ENCODE results near the gene CDH7.

Gene CDH7

GRCh38 chr18:65767406-65767805 is 16.6 kb downstream of the CDH7 start:
- Histone ChIP-seq H3K79me1 (ENCODE audit: low read depth, low read length) (no peaks in the 10 kb centered on the region), H4K8ac (ENCODE audit: low read depth, low read length) (no peak overlapping the region), H2BK5ac (ENCODE audit: low read length) (no peak overlapping the region), H2AFZ (ENCODE audit: low read length) (no peak overlapping the region), H2BK15ac (ENCODE audit: low read length) (no peak overlapping the region), H4K91ac (ENCODE audit: low read depth, low read length, poor library complexity) (no peak overlapping the region), H3K36me3 (replicated peaks in 1 of 2; ENCODE audit: control insufficient read depth in 2 of 2, insufficient read depth in 2 of 2, low read length in 2 of 2) (peaks cover 0 to 8% of the 10 kb centered on the region in 2 donors), H3K4me1 (ENCODE audit: control insufficient read depth in 2 of 2, insufficient read depth in 1 of 2, low read depth in 1 of 2, low read length in 2 of 2) (peaks cover 0 to 6% of the 10 kb centered on the region in 2 donors), H3K4me3 (ENCODE audit: low read length in 2 of 2) (no peak overlapping the region), H2BK12ac (ENCODE audit: low read length) (no peak overlapping the region), H3K27me3 (ENCODE audit: control insufficient read depth in 3 of 3, insufficient read depth in 3 of 3, low read depth in 1 of 3, low read length in 3 of 3) (no peaks in the 10 kb centered on the region), H3K14ac (ENCODE audit: low read length) (no peak overlapping the region), H2AK5ac (ENCODE audit: low read depth, low read length) (no peak overlapping the region), H3K4ac (ENCODE audit: low read length) (no peak overlapping the region), H3K18ac (ENCODE audit: low read length) (no peak overlapping the region), H3K27ac (replicated peaks; ENCODE audit: low read length) (no peak overlapping the region), H3K9ac (ENCODE audit: low read depth, low read length, poor library complexity) (no peak overlapping the region), H3K23ac (ENCODE audit: low read depth, low read length, poor library complexity) (no peak overlapping the region), H3K9me3 (replicated peaks in 1 of 2; ENCODE audit: control insufficient read depth in 2 of 2, insufficient read depth in 1 of 2, low read depth in 1 of 2, low read length in 2 of 2) (no peaks in the 10 kb centered on the region), H2BK120ac (ENCODE audit: low read depth, low read length) (no peak overlapping the region), H3K4me2 (ENCODE audit: insufficient read depth, low read length, poor library complexity, severe bottlenecking) (no peak overlapping the region)
- DNase-seq (ENCODE audit: low spot score) = no peak
- WGBS, 2 donors (ENCODE audit: extremely low coverage in 2 of 2, insufficient read length in 2 of 2, insufficient replicate concordance in 1 of 2) = no CpG with 5 or more reads among the region's 2 CpGs

GRCh38 chr18:65768120-65768778 is 17.4 kb downstream of the CDH7 start:
- Histone ChIP-seq H3K23ac (ENCODE audit: low read depth, low read length, poor library complexity) (no peak overlapping the region), H2BK15ac (ENCODE audit: low read length) (no peak overlapping the region), H3K18ac (ENCODE audit: low read length) (no peak overlapping the region), H2BK120ac (ENCODE audit: low read depth, low read length) (no peak overlapping the region), H3K4me2 (ENCODE audit: insufficient read depth, low read length, poor library complexity, severe bottlenecking) (no peak overlapping the region), H3K4me3 (ENCODE audit: low read length in 2 of 2) (no peak overlapping the region), H4K91ac (ENCODE audit: low read depth, low read length, poor library complexity) (no peak overlapping the region), H2AFZ (ENCODE audit: low read length) (no peak overlapping the region), H4K8ac (ENCODE audit: low read depth, low read length) (no peak overlapping the region), H2BK5ac (ENCODE audit: low read length) (no peak overlapping the region), H2AK5ac (ENCODE audit: low read depth, low read length) (no peak overlapping the region), H3K79me1 (ENCODE audit: low read depth, low read length) (no peaks in the 10 kb centered on the region), H3K4ac (ENCODE audit: low read length) (no peak overlapping the region), H2BK12ac (ENCODE audit: low read length) (no peak overlapping the region), H3K9ac (ENCODE audit: low read depth, low read length, poor library complexity) (no peak overlapping the region), H3K36me3 (replicated peaks in 1 of 2; ENCODE audit: control insufficient read depth in 2 of 2, insufficient read depth in 2 of 2, low read length in 2 of 2) (peaks cover 0 to 6% of the 10 kb centered on the region in 2 donors), H3K9me3 (replicated peaks in 1 of 2; ENCODE audit: control insufficient read depth in 2 of 2, insufficient read depth in 1 of 2, low read depth in 1 of 2, low read length in 2 of 2) (no peaks in the 10 kb centered on the region), H3K27me3 (ENCODE audit: control insufficient read depth in 3 of 3, insufficient read depth in 3 of 3, low read depth in 1 of 3, low read length in 3 of 3) (no peaks in the 10 kb centered on the region), H3K14ac (ENCODE audit: low read length) (no peak overlapping the region), H3K27ac (replicated peaks; ENCODE audit: low read length) (no peak overlapping the region), H3K4me1 (ENCODE audit: control insufficient read depth in 2 of 2, insufficient read depth in 1 of 2, low read depth in 1 of 2, low read length in 2 of 2) (peaks cover 0 to 2% of the 10 kb centered on the region in 2 donors)
- no peak for DNase-seq (ENCODE audit: low spot score)
- no CpG with 5 or more reads among the region's 15 CpGs for WGBS, 2 donors (ENCODE audit: extremely low coverage in 2 of 2, insufficient read length in 2 of 2, insufficient replicate concordance in 1 of 2)

GRCh38 chr18:65769652-65770051 is 18.8 kb downstream of the CDH7 start:
- whole genome bisulfite sequencing, 2 donors (ENCODE audit: extremely low coverage in 2 of 2, insufficient read length in 2 of 2, insufficient replicate concordance in 1 of 2) = no CpG with 5 or more reads among the region's 4 CpGs
- no peaks in the 10 kb centered on the region for H3K36me3 ChIP-seq (replicated peaks in 1 of 2; ENCODE audit: control insufficient read depth in 2 of 2, insufficient read depth in 2 of 2, low read length in 2 of 2)

GRCh38 chr18:65786474-65786873 is 35.7 kb downstream of the CDH7 start:
- H2BK12ac ChIP-seq (ENCODE audit: low read length) = no peak overlapping the region
- no peak overlapping the region for H2BK5ac ChIP-seq (ENCODE audit: low read length)
- no peak overlapping the region for H3K4me3 ChIP-seq (ENCODE audit: low read length in 2 of 2)
- H3K36me3 ChIP-seq (replicated peaks in 1 of 2; ENCODE audit: control insufficient read depth in 2 of 2, insufficient read depth in 2 of 2, low read length in 2 of 2) = no peaks in the 10 kb centered on the region
- H4K91ac ChIP-seq (ENCODE audit: low read depth, low read length, poor library complexity) = no peak overlapping the region
- no peak for DNase-seq (ENCODE audit: low spot score)
- no peak overlapping the region for H3K4me2 ChIP-seq (ENCODE audit: insufficient read depth, low read length, poor library complexity, severe bottlenecking)
- H2AFZ ChIP-seq (ENCODE audit: low read length) = no peak overlapping the region
- no CpG with 5 or more reads among the region's 2 CpGs for WGBS, 2 donors (ENCODE audit: extremely low coverage in 2 of 2, insufficient read length in 2 of 2, insufficient replicate concordance in 1 of 2)
- no peak overlapping the region for H3K18ac ChIP-seq (ENCODE audit: low read length)
- H4K8ac ChIP-seq (ENCODE audit: low read depth, low read length) = no peak overlapping the region
- no peak overlapping the region for H3K27ac ChIP-seq (replicated peaks; ENCODE audit: low read length)
- H3K9me3 ChIP-seq (replicated peaks in 1 of 2; ENCODE audit: control insufficient read depth in 2 of 2, insufficient read depth in 1 of 2, low read depth in 1 of 2, low read length in 2 of 2) = no peaks in the 10 kb centered on the region
- H3K14ac ChIP-seq (ENCODE audit: low read length) = no peak overlapping the region
- H3K79me1 ChIP-seq (ENCODE audit: low read depth, low read length) = no peaks in the 10 kb centered on the region
- no peak overlapping the region for H3K4ac ChIP-seq (ENCODE audit: low read length)
- H3K4me1 ChIP-seq (ENCODE audit: control insufficient read depth in 2 of 2, insufficient read depth in 1 of 2, low read depth in 1 of 2, low read length in 2 of 2) = no peaks in the 10 kb centered on the region
- H3K23ac ChIP-seq (ENCODE audit: low read depth, low read length, poor library complexity) = no peak overlapping the region
- no peaks in the 10 kb centered on the region for H3K27me3 ChIP-seq (ENCODE audit: control insufficient read depth in 3 of 3, insufficient read depth in 3 of 3, low read depth in 1 of 3, low read length in 3 of 3)
- H3K9ac ChIP-seq (ENCODE audit: low read depth, low read length, poor library complexity) = no peak overlapping the region
- H2BK15ac ChIP-seq (ENCODE audit: low read length) = no peak overlapping the region
- no peak overlapping the region for H2BK120ac ChIP-seq (ENCODE audit: low read depth, low read length)
- H2AK5ac ChIP-seq (ENCODE audit: low read depth, low read length) = no peak overlapping the region

More at GRCh38 chr18:65769652-65770051, 18.8 kb downstream of the CDH7 start:
- peaks cover 0 to 2% of the 10 kb centered on the region in 2 donors for H3K4me1 ChIP-seq (ENCODE audit: control insufficient read depth in 2 of 2, insufficient read depth in 1 of 2, low read depth in 1 of 2, low read length in 2 of 2)
- H4K91ac ChIP-seq (ENCODE audit: low read depth, low read length, poor library complexity) = no peak overlapping the region
- no peaks in the 10 kb centered on the region for H3K9me3 ChIP-seq (replicated peaks in 1 of 2; ENCODE audit: control insufficient read depth in 2 of 2, insufficient read depth in 1 of 2, low read depth in 1 of 2, low read length in 2 of 2)
- H3K4ac ChIP-seq (ENCODE audit: low read length) = no peak overlapping the region
- DNase-seq (ENCODE audit: low spot score) = no peak
- H3K27me3 ChIP-seq (ENCODE audit: control insufficient read depth in 3 of 3, insufficient read depth in 3 of 3, low read depth in 1 of 3, low read length in 3 of 3) = no peaks in the 10 kb centered on the region
- H3K18ac ChIP-seq (ENCODE audit: low read length) = no peak overlapping the region
- H2BK15ac ChIP-seq (ENCODE audit: low read length) = no peak overlapping the region
- H2AK5ac ChIP-seq (ENCODE audit: low read depth, low read length) = no peak overlapping the region
- H4K8ac ChIP-seq (ENCODE audit: low read depth, low read length) = no peak overlapping the region
- H3K14ac ChIP-seq (ENCODE audit: low read length) = no peak overlapping the region
- no peak overlapping the region for H2BK5ac ChIP-seq (ENCODE audit: low read length)
- H2BK120ac ChIP-seq (ENCODE audit: low read depth, low read length) = no peak overlapping the region
- H3K4me2 ChIP-seq (ENCODE audit: insufficient read depth, low read length, poor library complexity, severe bottlenecking) = no peak overlapping the region
- H3K23ac ChIP-seq (ENCODE audit: low read depth, low read length, poor library complexity) = no peak overlapping the region
- no peak overlapping the region for H2BK12ac ChIP-seq (ENCODE audit: low read length)
- H3K27ac ChIP-seq (replicated peaks; ENCODE audit: low read length) = no peak overlapping the region
- H3K9ac ChIP-seq (ENCODE audit: low read depth, low read length, poor library complexity) = no peak overlapping the region
- H2AFZ ChIP-seq (ENCODE audit: low read length) = no peak overlapping the region
- no peaks in the 10 kb centered on the region for H3K79me1 ChIP-seq (ENCODE audit: low read depth, low read length)
- no peak overlapping the region for H3K4me3 ChIP-seq (ENCODE audit: low read length in 2 of 2)

Data from neuronal stem cell (in vitro differentiated cells).